B cell (primary cell): Measurements from ENCODE around the gene PTGFRN.

Experiments used
- CTCF ChIP-seq: fragments of 200-600 bp; IDR thresholded peaks from one replicate; pipeline ENCODE4 v1.8.0; 2022; ENCODE audit warnings: antibody characterized with exemption, mild to moderate bottlenecking
- EZH2 ChIP-seq: IDR thresholded peaks from 2 replicates; pipeline ENCODE4 v1.6.1; 2012; ENCODE audit warnings: borderline replicate concordance, low read depth, mild to moderate bottlenecking, moderate library complexity, low read length; ENCODE audit not compliant: insufficient read depth, poor library complexity, severe bottlenecking

DNA sequence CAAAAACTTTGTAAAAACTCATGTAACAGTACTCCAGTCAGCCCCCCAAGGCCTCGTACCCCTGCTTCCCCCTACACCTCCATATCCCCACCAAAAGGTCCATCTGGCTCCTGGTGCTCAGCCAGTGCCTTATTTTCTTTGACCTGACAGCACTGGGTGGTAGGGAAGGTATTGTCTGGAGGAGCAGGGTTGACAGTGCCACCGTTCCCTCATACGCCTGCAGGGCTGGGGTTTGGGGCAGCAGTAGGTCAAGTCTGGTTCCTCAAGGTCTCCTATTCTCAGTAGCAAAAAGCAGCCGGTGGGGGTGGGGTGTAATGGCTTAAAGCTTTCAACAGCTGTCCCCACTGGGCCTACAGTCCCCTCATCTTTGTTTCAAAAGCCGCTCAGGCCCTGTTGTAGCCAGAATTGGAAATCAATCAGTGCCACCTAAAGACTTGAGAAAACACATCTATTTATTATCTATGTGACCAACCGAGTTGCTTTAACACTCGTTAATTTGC, 125.1 kb downstream of the PTGFRN start:
- TF ChIP-seq CTCF (no peak), EZH2 (no peak)
